ENCODE measurements around the gene SETD2.

DNA sequence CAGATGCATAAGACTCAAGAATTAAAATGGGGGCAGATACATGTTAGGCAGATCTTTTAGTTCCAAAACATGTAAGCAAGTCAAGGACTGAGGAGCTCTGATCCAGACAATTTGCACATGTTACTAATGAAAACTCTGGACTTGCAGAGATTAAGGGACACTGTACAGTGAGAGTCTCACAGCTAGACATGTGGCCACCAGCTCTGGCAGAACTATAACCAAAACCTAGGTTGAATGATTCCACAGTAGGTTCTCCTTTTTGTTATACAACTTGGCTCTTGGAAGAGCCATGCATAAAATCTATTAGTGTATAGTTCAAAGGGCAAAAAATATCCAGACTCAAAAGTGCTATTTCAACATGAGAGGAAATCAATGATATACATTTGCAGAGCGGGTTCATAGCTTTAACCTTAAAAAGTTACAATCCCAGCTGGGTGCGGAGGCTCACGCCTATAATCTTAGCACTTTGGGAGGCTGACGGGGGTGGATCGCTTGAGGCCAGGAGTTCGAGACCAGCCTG, 61.8 kb downstream of the SETD2 start:
- TF ChIP-seq EZH2phosphoT487 (IDR thresholded peaks at IDR 0.05; ENCODE audit: low read depth, severe bottlenecking, unreplicated experiment) (no peak), EZH2 (IDR thresholded peaks at IDR 0.05; ENCODE audit: borderline replicate concordance) (no peak)
